Subcutaneous adipose tissue (tissue), 4 donors: ENCODE results near the gene VEPH1. TPM values are rescaled to one million over a fixed set of nuclear protein-coding genes. Genes with fewer than 3 reads are reported as not detected.

Experiments used
- CTCF ChIP-seq: fragments of 450-650 bp; IDR thresholded peaks from one replicate; pipeline ENCODE4 v1.5.1; 2016; ENCODE audit warnings: low read depth, mild to moderate bottlenecking, control low read depth, antibody characterized with exemption, moderate library complexity
- total RNA-seq, 4 donors: library from RNA; depleted of rRNA; stranded (reverse); fragments of >200 nt; gene quantifications; one replicate each; pipeline ENCODE4 v1.1.0, GENCODE V29; 2016

Gene VEPH1
- total RNA-seq, 4 donors from 2014 or later, result 0.44 to 11.9 (median 3.1) TPM

- TF ChIP-seq CTCF, result no peak
Observed at GRCh38 chr3:157522648-157523047, 19.4 kb upstream of the VEPH1 start.

DNA sequence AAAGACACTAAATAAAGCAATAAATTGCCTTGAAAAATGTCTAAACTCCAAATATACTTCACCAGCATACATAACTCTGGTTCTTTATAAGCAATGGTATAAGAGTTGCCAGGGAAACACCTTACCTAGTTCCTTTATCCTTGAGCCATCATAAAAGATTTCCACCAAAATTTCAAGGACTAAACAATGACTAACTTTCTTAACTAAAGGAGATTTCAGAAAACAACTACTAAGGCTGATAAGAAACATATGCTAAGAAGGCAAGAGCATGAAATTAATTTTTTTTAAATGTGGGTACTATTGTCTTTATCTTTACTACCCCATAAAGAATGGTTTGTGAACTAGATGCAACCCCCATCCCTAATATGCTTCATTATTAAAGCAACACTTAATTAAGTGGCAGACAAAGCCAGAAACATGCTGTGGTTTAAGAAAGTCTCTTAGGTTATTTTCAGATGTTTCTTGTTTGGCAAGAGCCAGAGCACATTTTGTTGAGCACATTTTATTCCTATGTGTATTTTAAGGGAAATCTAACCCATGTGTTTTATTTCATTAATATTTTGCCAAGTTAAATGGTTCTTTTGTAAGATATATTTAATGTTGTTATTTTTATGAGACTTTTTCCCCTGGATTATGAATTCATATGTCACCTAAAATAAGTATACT lies 17.4 kb upstream of the VEPH1 start:
- no peak for TF ChIP-seq CTCF

- TF ChIP-seq CTCF, result no peak
Observed at GRCh38 chr3:157518881-157519280, 15.7 kb upstream of the VEPH1 start.

GRCh38 chr3:157516928-157517327 lies 13.7 kb upstream of the VEPH1 start:
- TF ChIP-seq CTCF, result no peak

DNA sequence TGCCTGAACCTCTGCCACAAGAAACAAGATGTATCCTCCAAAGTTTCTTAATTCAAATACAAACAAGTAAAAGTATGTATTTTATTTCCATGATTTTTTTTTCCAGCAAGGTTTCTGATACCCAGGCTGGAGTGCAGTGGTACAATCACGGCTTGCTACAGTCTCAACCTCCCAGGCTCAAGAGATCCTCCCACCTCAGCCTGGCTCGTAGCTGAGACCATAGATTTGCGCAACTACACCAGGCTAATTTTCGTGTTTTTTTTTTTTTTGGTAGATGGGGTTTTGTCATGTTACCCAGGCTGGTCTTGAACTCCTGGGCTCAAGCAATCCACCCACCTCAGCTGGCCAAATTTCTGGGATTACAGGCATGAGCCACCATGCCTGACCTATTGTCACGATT lies 12.2 kb upstream of the VEPH1 start:
- no peak for TF ChIP-seq CTCF

DNA sequence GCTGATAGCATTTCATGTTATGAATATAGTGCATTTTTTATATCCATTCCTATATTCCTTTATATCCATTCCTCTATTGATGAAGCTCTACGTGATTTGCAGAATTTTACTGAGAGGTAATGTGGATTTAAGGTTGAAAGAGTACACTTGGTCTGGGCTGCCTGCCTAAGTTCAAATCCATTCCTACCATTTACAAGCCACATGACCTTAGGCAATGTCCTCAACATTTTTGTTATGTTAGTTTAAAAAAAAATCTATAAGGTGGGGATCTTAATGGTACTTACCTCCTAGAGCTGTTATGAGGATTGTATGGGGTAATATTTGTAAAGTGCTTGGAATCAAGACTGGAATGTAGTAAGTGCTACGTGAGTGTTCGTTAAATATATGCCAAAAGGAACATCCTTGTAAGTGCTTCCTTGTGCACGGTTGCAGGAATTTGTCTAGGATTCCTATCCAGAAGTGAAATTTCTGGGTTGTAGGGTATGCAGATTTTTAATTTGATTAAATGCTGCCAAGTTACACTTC lies 11.2 kb upstream of the VEPH1 start:
- TF ChIP-seq CTCF, result no peak

DNA sequence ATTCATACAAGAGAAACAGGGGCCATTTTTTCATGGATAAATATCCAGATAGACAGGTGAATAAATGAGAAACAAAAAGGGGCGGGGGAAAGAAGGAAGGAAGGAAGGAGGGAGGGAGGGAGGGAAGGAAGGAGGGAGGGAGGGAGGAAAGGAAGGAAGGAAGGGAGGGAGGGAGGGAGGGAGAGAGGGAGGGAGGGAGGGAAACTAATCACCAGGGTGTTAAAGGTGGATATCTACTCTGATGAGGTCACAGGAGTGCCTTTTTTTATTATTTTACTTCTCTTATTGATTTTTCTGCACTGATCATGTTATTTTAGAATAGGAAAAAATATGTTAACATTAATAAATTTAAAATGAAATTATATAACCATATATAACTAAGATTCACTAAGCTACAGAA lies 10.4 kb upstream of the VEPH1 start:
- TF ChIP-seq CTCF, result no peak
